ACC112 (cell line): ENCODE data around the gene ADGRV1.
A peak's percentile ranks its signal among the peaks of the same experiment; 100 is the strongest.
"Not testable (repeated sequence)": the region's sequence is repeated elsewhere in the genome, so short reads cannot be mapped to it uniquely, and the experiment has no call there.

Experiments
- H2AFZ ChIP-seq: fragments of 200-600 bp; sonication (generic); one replicate; pipeline ENCODE4 v1.6.0; 2017; ENCODE audit warnings: antibody characterized with exemption, low read length; ENCODE audit not compliant: unreplicated experiment
- H3K27ac ChIP-seq: fragments of 200-600 bp; sonication (generic); 2 replicates; pipeline ENCODE4 v1.5.1; 2014; ENCODE audit warnings: low read depth, mild to moderate bottlenecking, antibody characterized with exemption, low read length, moderate library complexity
- H3K27me3 ChIP-seq: fragments of 200-600 bp; sonication (generic); 2 replicates; pipeline ENCODE4 v1.6.1; 2014; ENCODE audit warnings: mild to moderate bottlenecking, antibody characterized with exemption, low read length, moderate library complexity, mixed read lengths; ENCODE audit not compliant: insufficient read depth
- H3K36me3 ChIP-seq: fragments of 200-600 bp; sonication (generic); 2 replicates; pipeline ENCODE4 v1.6.1; 2016; ENCODE audit warnings: mild to moderate bottlenecking, antibody characterized with exemption, low read length, moderate library complexity, mixed read lengths; ENCODE audit not compliant: insufficient read depth
- H3K4me1 ChIP-seq: fragments of 200-600 bp; sonication (generic); one replicate; pipeline ENCODE4 v1.6.1; 2016; ENCODE audit warnings: low read length, mixed read lengths; ENCODE audit not compliant: insufficient read depth, unreplicated experiment, control insufficient read depth
- H3K4me3 ChIP-seq: fragments of 200-600 bp; sonication (generic); 2 replicates; pipeline ENCODE4 v1.5.1; 2014; ENCODE audit warnings: mild to moderate bottlenecking, low read depth, low read length
- H3K79me2 ChIP-seq: fragments of 200-600 bp; sonication (generic); one replicate; pipeline ENCODE4 v1.6.0; 2016; ENCODE audit warnings: low read length; ENCODE audit not compliant: control insufficient read depth, unreplicated experiment, insufficient read depth

The ADGRV1 gene

GRCh38 chr5:90924222-90924621 lies 365.6 kb downstream of the ADGRV1 start:
- H3K79me2 ChIP-seq, H3K4me1 ChIP-seq, H2AFZ ChIP-seq, H3K27me3 ChIP-seq, H3K27ac ChIP-seq, H3K36me3 ChIP-seq, H3K4me3 ChIP-seq: not testable (repeated sequence)

- not testable (repeated sequence) for H2AFZ ChIP-seq, H3K4me1 ChIP-seq, H3K36me3 ChIP-seq, H3K27me3 ChIP-seq, H3K4me3 ChIP-seq, H3K27ac ChIP-seq, H3K79me2 ChIP-seq
Measured at GRCh38 chr5:90929013-90929839, 370.6 kb downstream of the ADGRV1 start.

- Histone ChIP-seq H3K27me3 (no peaks in the 10 kb centered on the region), H3K36me3 (no peaks in the 10 kb centered on the region), H3K4me1 (no peaks in the 10 kb centered on the region), H3K79me2 (no peaks in the 10 kb centered on the region), H3K4me3 (no peak overlapping the region), H2AFZ (no peak overlapping the region), H3K27ac (no peak overlapping the region)
Measured at GRCh38 chr5:90930062-90930461, 371.5 kb downstream of the ADGRV1 start.

GRCh38 chr5:90930756-90931431 lies 372.3 kb downstream of the ADGRV1 start:
- no peaks in the 10 kb centered on the region for H3K4me1 ChIP-seq
- H3K36me3 ChIP-seq, result no peaks in the 10 kb centered on the region
- H3K27me3 ChIP-seq, result no peaks in the 10 kb centered on the region
- no peak overlapping the region for H3K4me3 ChIP-seq
- no peak overlapping the region for H3K27ac ChIP-seq
- H2AFZ ChIP-seq, result no peak overlapping the region
- H3K79me2 ChIP-seq, result no peaks in the 10 kb centered on the region

GRCh38 chr5:90932052-90932699 lies 373.6 kb downstream of the ADGRV1 start:
- Histone ChIP-seq H3K79me2 (no peaks in the 10 kb centered on the region), H3K27me3 (no peaks in the 10 kb centered on the region), H3K4me3 (no peak overlapping the region), H2AFZ (no peak overlapping the region), H3K4me1 (no peaks in the 10 kb centered on the region), H3K36me3 (no peaks in the 10 kb centered on the region), H3K27ac (no peak overlapping the region)

- no peaks in the 10 kb centered on the region for H3K27me3 ChIP-seq
- H3K36me3 ChIP-seq, result no peaks in the 10 kb centered on the region
- no peak overlapping the region for H2AFZ ChIP-seq
- H3K4me3 ChIP-seq, result no peak overlapping the region
- H3K79me2 ChIP-seq, result no peaks in the 10 kb centered on the region
- no peak overlapping the region for H3K27ac ChIP-seq
- H3K4me1 ChIP-seq, result no peaks in the 10 kb centered on the region
Measured at GRCh38 chr5:90933298-90933697, 374.7 kb downstream of the ADGRV1 start.

GRCh38 chr5:90934091-90934719 lies 375.6 kb downstream of the ADGRV1 start:
- Histone ChIP-seq H3K36me3 (no peaks in the 10 kb centered on the region), H3K27ac (no peak overlapping the region), H3K4me1 (no peaks in the 10 kb centered on the region), H3K27me3 (no peaks in the 10 kb centered on the region), H2AFZ (no peak overlapping the region), H3K79me2 (no peaks in the 10 kb centered on the region), H3K4me3 (no peak overlapping the region)

- no peaks in the 10 kb centered on the region for H3K79me2 ChIP-seq
- H3K4me3 ChIP-seq, result no peak overlapping the region
- no peaks in the 10 kb centered on the region for H3K36me3 ChIP-seq
- no peaks in the 10 kb centered on the region for H3K27me3 ChIP-seq
- H3K27ac ChIP-seq, result no peak overlapping the region
- H2AFZ ChIP-seq, result no peak overlapping the region
- no peaks in the 10 kb centered on the region for H3K4me1 ChIP-seq
Measured at GRCh38 chr5:90934738-90935137, 376.1 kb downstream of the ADGRV1 start.

- peaks cover 8% of the 10 kb centered on the region for H3K4me1 ChIP-seq
- no peaks in the 10 kb centered on the region for H3K36me3 ChIP-seq
- no peaks in the 10 kb centered on the region for H3K79me2 ChIP-seq
- no peaks in the 10 kb centered on the region for H3K27me3 ChIP-seq
- H3K27ac ChIP-seq, result no peak overlapping the region
- no peak overlapping the region for H2AFZ ChIP-seq
- no peak overlapping the region for H3K4me3 ChIP-seq
Measured at GRCh38 chr5:90939211-90939610, 380.6 kb downstream of the ADGRV1 start.

- H3K27ac ChIP-seq, result no peak overlapping the region
- no peaks in the 10 kb centered on the region for H3K36me3 ChIP-seq
- H3K4me1 ChIP-seq, result peaks cover 8% of the 10 kb centered on the region
- no peak overlapping the region for H3K4me3 ChIP-seq
- peak overlapping the region; percentile 20 for H2AFZ ChIP-seq
- H3K79me2 ChIP-seq, result no peaks in the 10 kb centered on the region
- no peaks in the 10 kb centered on the region for H3K27me3 ChIP-seq
Measured at GRCh38 chr5:90940227-90940995, 381.8 kb downstream of the ADGRV1 start.
